NT2/D1 (cell line): Measurements from ENCODE around the gene DHRS7B.
A peak's percentile ranks its signal among the peaks of the same experiment; 100 is the strongest.
"Not testable (repeated sequence)": the region's sequence is repeated elsewhere in the genome, so short reads cannot be mapped to it uniquely, and the experiment has no call there.

Experiments used
- DNase-seq: peaks from one replicate; pipeline ENCODE4 v3.0.0-alpha.2; 2011; ENCODE audit warnings: low read depth, low spot score
- H3K27me3 ChIP-seq: 2 replicates; pipeline ENCODE4 v1.6.0; 2011; ENCODE audit warnings: mild to moderate bottlenecking; ENCODE audit not compliant: insufficient read length, insufficient read depth
- H3K36me3 ChIP-seq: 2 replicates; pipeline ENCODE4 v1.6.1; 2011; ENCODE audit warnings: mild to moderate bottlenecking, low read length, mixed read lengths; ENCODE audit not compliant: insufficient read depth, insufficient read length
- H3K4me1 ChIP-seq: 2 replicates; pipeline ENCODE4 v1.5.1; 2011; ENCODE audit not compliant: insufficient read depth, insufficient read length
- H3K4me3 ChIP-seq: 2 replicates; pipeline ENCODE4 v1.5.1; 2011; ENCODE audit warnings: low read depth; ENCODE audit not compliant: insufficient read length
- H3K9ac ChIP-seq: 2 replicates; pipeline ENCODE4 v1.6.0; 2011; ENCODE audit warnings: low read depth; ENCODE audit not compliant: insufficient read length
- H3K9me3 ChIP-seq: 2 replicates; pipeline ENCODE4 v1.5.1; 2011; ENCODE audit warnings: mild to moderate bottlenecking, low read length; ENCODE audit not compliant: insufficient read depth
- SUZ12 ChIP-seq: IDR thresholded peaks from 2 replicates; pipeline ENCODE4 v1.6.1; 2011; ENCODE audit not compliant: insufficient read length, insufficient read depth; ENCODE audit errors: extremely low read depth
- YY1 ChIP-seq: IDR thresholded peaks from 2 replicates; pipeline ENCODE4 v1.6.1; 2011; ENCODE audit not compliant: insufficient read length, insufficient read depth
- ZNF274 ChIP-seq: IDR thresholded peaks from 2 replicates; pipeline ENCODE4 v1.6.1; 2011; ENCODE audit warnings: mild to moderate bottlenecking, low read depth, low read length

Gene DHRS7B

DNA sequence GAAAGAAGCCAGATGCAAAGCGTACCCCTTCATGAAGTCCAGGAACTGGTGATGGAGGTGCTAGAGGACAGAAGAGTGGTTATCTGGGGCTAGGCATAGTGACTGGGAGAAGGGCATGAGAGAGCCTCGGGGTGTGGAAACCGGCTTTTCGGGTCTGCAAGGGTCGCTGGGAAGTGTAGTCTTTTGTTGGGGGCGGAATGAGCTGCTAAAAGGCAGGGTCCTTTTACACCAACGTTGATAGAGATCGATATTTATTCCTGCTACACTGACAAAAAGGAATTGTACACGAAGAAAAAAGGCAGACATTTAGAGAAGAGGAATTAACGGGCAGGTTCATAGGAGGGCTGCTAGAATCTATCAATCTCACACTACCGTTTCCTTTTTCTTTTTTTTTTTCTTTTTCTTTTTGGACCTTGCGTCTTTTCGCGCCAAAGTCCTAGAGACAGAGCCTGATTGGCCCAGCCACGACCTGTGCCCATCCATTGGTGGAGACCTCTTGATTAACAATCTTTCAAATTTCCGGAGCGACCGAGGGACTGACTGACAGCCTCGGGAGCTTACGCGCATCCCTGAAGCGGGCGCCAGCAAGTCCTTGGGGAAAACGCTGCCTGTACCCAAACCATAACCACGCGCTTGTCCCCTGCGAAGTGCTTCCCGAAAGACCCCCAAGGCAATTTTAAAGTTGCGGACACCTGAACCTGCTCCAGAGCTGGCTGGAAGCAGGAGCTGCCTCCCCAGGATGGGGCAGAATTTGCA is 27.7 kb upstream of the DHRS7B start:
- peak; percentile 77 for DNase-seq
- H3K27me3 ChIP-seq = no peaks in the 10 kb centered on the region
- peak overlapping the region; percentile 79 for H3K9ac ChIP-seq
- no peaks in the 10 kb centered on the region for H3K4me1 ChIP-seq
- no peaks in the 10 kb centered on the region for H3K9me3 ChIP-seq
- TF ChIP-seq SUZ12 = no peak
- no peak for TF ChIP-seq ZNF274
- no peak for TF ChIP-seq YY1
- H3K4me3 ChIP-seq = peak overlapping the region; percentile 49
- no peaks in the 10 kb centered on the region for H3K36me3 ChIP-seq

- DNase-seq = no peak
- no peaks in the 10 kb centered on the region for H3K4me1 ChIP-seq
- TF ChIP-seq SUZ12 (no peak), YY1 (no peak), ZNF274 (no peak)
- no peaks in the 10 kb centered on the region for H3K36me3 ChIP-seq
- no peaks in the 10 kb centered on the region for H3K9me3 ChIP-seq
- H3K27me3 ChIP-seq = no peaks in the 10 kb centered on the region
- H3K9ac ChIP-seq = no peak overlapping the region
- H3K4me3 ChIP-seq = no peak overlapping the region
Observed at GRCh38 chr17:21100636-21101035, 26.1 kb upstream of the DHRS7B start.

GRCh38 chr17:21104608-21105007 is 22.2 kb upstream of the DHRS7B start:
- DNase-seq = no peak
- H3K9ac ChIP-seq = no peak overlapping the region
- H3K9me3 ChIP-seq = no peaks in the 10 kb centered on the region
- no peaks in the 10 kb centered on the region for H3K27me3 ChIP-seq
- TF ChIP-seq ZNF274 = no peak
- no peak for TF ChIP-seq YY1
- TF ChIP-seq SUZ12 = no peak
- peaks cover 2% of the 10 kb centered on the region for H3K4me1 ChIP-seq
- no peak overlapping the region for H3K4me3 ChIP-seq
- H3K36me3 ChIP-seq = no peaks in the 10 kb centered on the region

DNA sequence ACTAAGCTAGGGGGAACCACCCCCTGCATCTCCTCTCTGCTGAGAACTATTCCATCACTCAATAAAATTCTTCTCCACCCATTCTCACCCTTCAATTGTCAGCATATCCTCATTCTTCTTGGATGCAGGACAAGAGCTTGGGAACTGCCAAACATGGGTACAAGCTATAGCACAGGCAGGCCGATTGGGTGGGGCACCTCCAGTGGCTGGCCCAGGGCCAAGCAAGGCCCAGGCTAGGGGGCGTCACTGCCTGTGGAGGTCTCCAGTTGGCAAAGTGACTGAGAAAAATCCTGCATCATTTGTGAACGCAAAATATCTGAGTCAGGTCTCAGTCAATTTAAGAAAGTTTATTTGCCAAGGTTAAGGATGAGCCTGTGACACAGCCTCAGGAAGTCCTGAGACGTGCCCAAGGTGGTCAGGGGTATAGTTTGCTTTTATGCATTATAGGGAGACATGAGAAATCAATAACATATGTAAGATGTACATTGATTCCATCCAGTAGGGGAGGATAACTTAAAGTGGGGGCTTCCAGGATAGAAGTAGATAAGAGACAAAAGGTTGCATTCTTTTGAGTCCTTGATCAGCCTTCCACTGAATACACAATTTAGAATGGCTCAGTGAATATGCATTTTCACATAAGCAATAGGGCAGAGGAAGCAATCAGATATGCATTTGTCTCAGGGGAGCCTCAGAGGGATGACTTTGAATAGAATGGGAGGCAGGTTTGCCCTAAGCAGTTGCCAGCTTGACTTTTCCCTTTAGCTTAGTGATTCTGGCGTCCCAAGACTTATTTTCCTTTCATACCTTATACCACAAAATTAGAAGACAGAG is 21.5 kb upstream of the DHRS7B start:
- Histone ChIP-seq H3K9me3 (no peaks in the 10 kb centered on the region), H3K4me1 (peaks cover 2% of the 10 kb centered on the region), H3K9ac (no peak overlapping the region), H3K4me3 (no peak overlapping the region), H3K27me3 (no peaks in the 10 kb centered on the region), H3K36me3 (no peaks in the 10 kb centered on the region)
- TF ChIP-seq SUZ12 (no peak), ZNF274 (no peak), YY1 (no peak)
- DNase-seq = no peak

GRCh38 chr17:21106316-21106715 is 20.4 kb upstream of the DHRS7B start:
- peaks cover 2% of the 10 kb centered on the region for H3K4me1 ChIP-seq
- no peak for DNase-seq
- no peaks in the 10 kb centered on the region for H3K36me3 ChIP-seq
- no peak overlapping the region for H3K4me3 ChIP-seq
- H3K27me3 ChIP-seq = no peaks in the 10 kb centered on the region
- H3K9ac ChIP-seq = no peak overlapping the region
- no peaks in the 10 kb centered on the region for H3K9me3 ChIP-seq
- TF ChIP-seq ZNF274 (no peak), SUZ12 (no peak), YY1 (no peak)

DNA sequence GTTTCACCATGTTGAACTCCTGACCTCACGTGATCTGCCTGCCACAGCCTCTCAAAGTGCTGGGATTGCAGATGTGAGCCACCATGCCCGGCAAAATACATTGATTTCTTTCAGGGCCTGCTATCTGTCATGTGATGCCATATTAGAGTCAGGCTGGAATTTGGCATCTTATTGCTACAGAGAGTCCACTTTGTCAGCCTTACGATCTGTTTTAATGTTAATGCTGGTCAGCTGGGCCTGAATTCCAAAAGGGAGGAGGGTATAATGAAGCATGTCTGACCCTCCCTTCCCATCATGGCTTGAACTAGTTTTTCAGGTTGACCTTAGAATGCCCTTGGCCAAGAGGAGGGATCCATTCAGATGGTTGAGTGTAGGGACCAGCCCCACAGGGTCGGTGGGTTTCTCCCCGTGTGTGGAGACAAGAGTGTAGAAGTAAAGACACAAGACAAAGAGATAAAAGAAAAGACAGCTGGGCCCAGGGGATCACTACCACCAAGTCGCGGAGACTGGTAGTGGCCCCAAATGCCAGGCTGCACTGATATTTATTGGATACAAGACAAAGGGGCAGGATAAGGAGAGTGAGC is 19.6 kb upstream of the DHRS7B start:
- H3K4me3 ChIP-seq, H3K9me3 ChIP-seq, H3K4me1 ChIP-seq, DNase-seq, H3K27me3 ChIP-seq, H3K9ac ChIP-seq, H3K36me3 ChIP-seq: not testable (repeated sequence)

- H3K27me3 ChIP-seq = no peaks in the 10 kb centered on the region
- H3K9me3 ChIP-seq = no peaks in the 10 kb centered on the region
- no peak overlapping the region for H3K4me3 ChIP-seq
- H3K36me3 ChIP-seq = no peaks in the 10 kb centered on the region
- TF ChIP-seq YY1 (no peak), SUZ12 (no peak), ZNF274 (no peak)
- H3K4me1 ChIP-seq = peaks cover 2% of the 10 kb centered on the region
- no peak for DNase-seq
- no peak overlapping the region for H3K9ac ChIP-seq
Observed at GRCh38 chr17:21108651-21109050, 18.1 kb upstream of the DHRS7B start.
